GM12878 (cell line): ENCODE results near the gene HTR1A. TPM values are rescaled to one million over a fixed set of nuclear protein-coding genes. Genes with fewer than 3 reads are reported as not detected.

ENCODE experiments used
- ATAC-seq: fragments of 200-7000 bp; cut with Tn5 transposase; 3 replicates; pipeline ENCODE4 v1.9.1; 2020; ENCODE audit warnings: mild to moderate bottlenecking, moderate library complexity
- BruUV-seq: library from RNA; stranded (reverse); fragments of 400-500 nt; replicated peaks from 2 replicates; lab custom pipeline; 2021; lab: Mats Ljungman, UMichigan
- CTCF ChIA-PET: fragments of 300-600 bp; sonication (Branson Sonifier 250); formaldehyde crosslinking; extraction: SDS; loops from one replicate; lab custom pipeline; 2021; ENCODE audit warnings: inconsistent platforms; lab: Yijun Ruan, JAX
- POLR2A ChIA-PET: fragments of 350-600 bp; formaldehyde crosslinking; extraction: SDS; loops from one replicate; lab custom pipeline; 2021; ENCODE audit warnings: inconsistent platforms; lab: Charles Lee
- RAD21 ChIA-PET: fragments of 300-600 bp; sonication (Branson Sonifier 250); formaldehyde crosslinking; loops from one replicate; lab custom pipeline; 2023; ENCODE audit warnings: antibody characterized with exemption; ENCODE audit not compliant: unreplicated experiment; lab: Charles Lee
- SMC1A ChIA-PET: fragments of 300-600 bp; sonication (Branson Sonifier 250); formaldehyde crosslinking; loops from one replicate; lab custom pipeline; 2023; ENCODE audit not compliant: unreplicated experiment, uncharacterized antibody; lab: Charles Lee
- DNase-seq: peaks from one replicate; pipeline ENCODE4 v3.0.0-alpha.2; 2011; ENCODE audit warnings: low read depth, low spot score
- FAIRE-seq: peaks from 3 replicates; lab custom pipeline; 2011; peaks lifted over from hg19 to GRCh38; lab: Jason Lieb, UNC
- H2AFZ ChIP-seq: 2 replicates; pipeline ENCODE4 v1.6.0; 2011; ENCODE audit warnings: low read depth, low read length, control low read depth; ENCODE audit not compliant: control insufficient read depth
- H3K27ac ChIP-seq: 2 replicates; pipeline ENCODE4 v1.5.1; 2011; ENCODE audit warnings: control low read depth; ENCODE audit not compliant: control insufficient read depth, insufficient read depth
- H3K27me3 ChIP-seq, 2 experiments: replicated peaks in 1 of 2; 2 replicates each; pipeline versions ENCODE4 v1.6.0 to v1.6.1; 2011; ENCODE audit warnings: low read length in 1 of 2; ENCODE audit not compliant: control insufficient read depth in 2 of 2, insufficient read depth in 2 of 2
- H3K36me3 ChIP-seq, 2 experiments: 2 replicates each; pipeline ENCODE4 v1.5.1; 2011; ENCODE audit warnings: low read length in 1 of 2; ENCODE audit not compliant: control insufficient read depth in 2 of 2, insufficient read depth in 2 of 2
- H3K4me1 ChIP-seq: 2 replicates; pipeline ENCODE4 v1.6.1; 2011; ENCODE audit warnings: mild to moderate bottlenecking, low read length, moderate library complexity, mixed read lengths; ENCODE audit not compliant: control insufficient read depth, insufficient read depth
- H3K4me2 ChIP-seq: 2 replicates; pipeline ENCODE4 v1.6.0; 2011; ENCODE audit warnings: control low read depth; ENCODE audit not compliant: control insufficient read depth, insufficient read depth
- H3K4me3 ChIP-seq: fragments of 200-600 bp; sonication (generic); 2 replicates; pipeline ENCODE4 v1.5.1; 2016
- H3K79me2 ChIP-seq: 2 replicates; pipeline ENCODE4 v1.6.0; 2011; ENCODE audit warnings: low read length; ENCODE audit not compliant: control insufficient read depth, insufficient read depth
- H3K9ac ChIP-seq: 2 replicates; pipeline ENCODE4 v1.8.0; 2011; ENCODE audit warnings: low read length, control low read depth, mixed read lengths; ENCODE audit not compliant: control insufficient read depth, insufficient read depth
- H3K9me3 ChIP-seq: replicated peaks from 3 replicates; pipeline ENCODE4 v1.5.1; 2011; ENCODE audit warnings: mild to moderate bottlenecking, low read length; ENCODE audit not compliant: control insufficient read depth, insufficient read depth
- H4K20me1 ChIP-seq: 2 replicates; pipeline ENCODE4 v1.6.0; 2011; ENCODE audit not compliant: control insufficient read depth, insufficient read depth
- HDAC2 ChIP-seq: fragments of 200-600 bp; sonication (generic); IDR thresholded peaks from 2 replicates; pipeline ENCODE4 v1.6.1; 2017
- KAT2A ChIP-seq: conservative IDR thresholded peaks from 2 replicates; pipeline ENCODE4 v1.6.1; 2011; ENCODE audit warnings: low read depth, low read length; ENCODE audit not compliant: control insufficient read depth
- LARP7 ChIP-seq: fragments of 450-650 bp; IDR thresholded peaks from 2 replicates; pipeline ENCODE4 v1.6.1; 2017; ENCODE audit warnings: mild to moderate bottlenecking
- MTA2 ChIP-seq: fragments of 450-650 bp; IDR thresholded peaks from 2 replicates; pipeline ENCODE4 v1.6.1; 2016; ENCODE audit warnings: low read depth, mild to moderate bottlenecking, moderate library complexity
- NFYA ChIP-seq: IDR thresholded peaks from 2 replicates; pipeline ENCODE4 v1.6.1; 2011; ENCODE audit warnings: low read depth, mild to moderate bottlenecking, low read length, improper control_type of control experiment, borderline replicate concordance
- PAX5 ChIP-seq: IDR thresholded peaks from 2 replicates; pipeline ENCODE4 v1.6.1; 2011; ENCODE audit warnings: low read depth, low read length, borderline replicate concordance
- SIX5 ChIP-seq: IDR thresholded peaks from 2 replicates; pipeline ENCODE4 v1.6.1; 2011; ENCODE audit warnings: mild to moderate bottlenecking, low read depth, low read length, moderate library complexity; ENCODE audit not compliant: severe bottlenecking
- SUZ12 ChIP-seq: fragments of 200-600 bp; sonication (generic); IDR thresholded peaks from one replicate; pipeline ENCODE4 v1.6.1; 2018; ENCODE audit warnings: antibody characterized with exemption, mild to moderate bottlenecking; ENCODE audit not compliant: unreplicated experiment
- TAF1 ChIP-seq: IDR thresholded peaks from 2 replicates; pipeline ENCODE4 v1.6.1; 2011; ENCODE audit warnings: mild to moderate bottlenecking, low read depth, low read length, borderline replicate concordance
- ZBED1 ChIP-seq: IDR thresholded peaks from 2 replicates; pipeline ENCODE4 v1.6.1; 2016; ENCODE audit warnings: borderline replicate concordance
- WGBS: methylation state at CpG from one replicate; pipeline ENCODE4 v1.1.6; 2016; ENCODE audit warnings: low lambda C conversion rate; ENCODE audit not compliant: insufficient replicate concordance, insufficient coverage; ENCODE audit errors: missing lambda C conversion rate; 5-methylcytosine and 5-hydroxymethylcytosine counted together
- in situ Hi-C: fragments of 300-500 bp; cut with MboI; formaldehyde crosslinking; loops from 9 replicates; pipeline ENCODE4 v1.14.3; 2018; ENCODE audit warnings: mixed read lengths
- intact Hi-C: fragments of 100-400 bp; cut with micrococcal nuclease; formaldehyde crosslinking; loops from one replicate; pipeline ENCODE4 v1.14.2; 2022; ENCODE audit not compliant: unreplicated experiment
- polyA plus RNA-seq, 11 experiments: library from polyadenylated mRNA; depleted of rRNA in 4 of 11; unstranded in 6 of 11; stranded (reverse) in 5 of 11; fragments of >200 nt; fragmentation: Nextera tagmentation in 4 of 11; fragmentation: Illumina TruSeq in 1 of 11; extraction: Ambion mirVana in 4 of 11; extraction: Trizol in 1 of 11; gene quantifications; 1 replicate in 1 of 11; 2 replicates in 10 of 11; pipeline versions ENCODE4 v1.2.1 to v1.2.3, GENCODE V29; 2011 to 2016; ENCODE audit warnings: inconsistent platforms in 2 of 11, missing spikeins in 2 of 11, low read depth in 1 of 11
- total RNA-seq, 4 experiments: library from RNA; depleted of rRNA in 3 of 4; stranded (reverse); fragments of >200 nt in 3 of 4; fragmentation: Illumina TruSeq in 1 of 4; extraction: Trizol in 1 of 4; gene quantifications; 2 replicates each; pipeline versions ENCODE4 v1.2.1 to v1.2.3, GENCODE V29; 2013 to 2021
- TF ChIP-seq, protein P1 (sequence below): fragments of 450-650 bp; IDR thresholded peaks from 2 replicates; pipeline ENCODE4 v1.6.1; 2017; ENCODE audit warnings: mild to moderate bottlenecking, moderate library complexity
- TF ChIP-seq, protein P2 (sequence below): fragments of 450-650 bp; IDR thresholded peaks from 2 replicates; pipeline ENCODE4 v1.6.1; 2017; ENCODE audit warnings: mild to moderate bottlenecking, low read depth, inconsistent platforms; ENCODE audit not compliant: poor library complexity, severe bottlenecking
- TF ChIP-seq, protein P3 (sequence below): IDR thresholded peaks from 2 replicates; pipeline ENCODE4 v1.6.1; 2012; ENCODE audit warnings: low read depth, low read length, improper control_type of control experiment
- TF ChIP-seq, protein P4 (sequence below): fragments of 450-650 bp; formaldehyde crosslinking; IDR thresholded peaks from 2 replicates; pipeline ENCODE4 v1.5.0; 2022; ENCODE audit warnings: mild to moderate bottlenecking, missing genetic modification characterization

Gene HTR1A
- total and polyA plus RNA-seq, 10 of the 15 experiments (the other 5 are each of a cell fraction or from before 2014, with no cell fraction given), result not detected

DNA sequence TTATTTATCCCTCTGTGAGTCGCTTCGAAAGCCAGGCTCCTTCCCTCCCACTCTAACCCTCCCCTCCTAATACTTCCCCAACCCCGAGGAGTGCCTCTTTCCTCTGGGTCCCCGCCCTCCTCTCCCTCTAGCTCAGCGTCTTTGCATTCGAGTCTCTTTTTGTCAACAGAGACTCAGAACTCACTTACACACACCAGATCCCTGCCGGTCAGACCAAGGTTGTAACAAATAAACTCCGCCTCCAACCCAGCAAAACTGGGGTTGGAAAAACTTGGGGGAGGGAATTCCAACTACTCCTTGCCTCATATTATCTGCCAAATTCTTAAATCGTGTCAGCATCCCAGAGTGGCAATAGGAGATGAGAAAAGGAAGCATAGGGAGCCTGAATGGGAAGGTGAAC, at the start of gene HTR1A (continued):
- TF ChIP-seq, protein P1, sequence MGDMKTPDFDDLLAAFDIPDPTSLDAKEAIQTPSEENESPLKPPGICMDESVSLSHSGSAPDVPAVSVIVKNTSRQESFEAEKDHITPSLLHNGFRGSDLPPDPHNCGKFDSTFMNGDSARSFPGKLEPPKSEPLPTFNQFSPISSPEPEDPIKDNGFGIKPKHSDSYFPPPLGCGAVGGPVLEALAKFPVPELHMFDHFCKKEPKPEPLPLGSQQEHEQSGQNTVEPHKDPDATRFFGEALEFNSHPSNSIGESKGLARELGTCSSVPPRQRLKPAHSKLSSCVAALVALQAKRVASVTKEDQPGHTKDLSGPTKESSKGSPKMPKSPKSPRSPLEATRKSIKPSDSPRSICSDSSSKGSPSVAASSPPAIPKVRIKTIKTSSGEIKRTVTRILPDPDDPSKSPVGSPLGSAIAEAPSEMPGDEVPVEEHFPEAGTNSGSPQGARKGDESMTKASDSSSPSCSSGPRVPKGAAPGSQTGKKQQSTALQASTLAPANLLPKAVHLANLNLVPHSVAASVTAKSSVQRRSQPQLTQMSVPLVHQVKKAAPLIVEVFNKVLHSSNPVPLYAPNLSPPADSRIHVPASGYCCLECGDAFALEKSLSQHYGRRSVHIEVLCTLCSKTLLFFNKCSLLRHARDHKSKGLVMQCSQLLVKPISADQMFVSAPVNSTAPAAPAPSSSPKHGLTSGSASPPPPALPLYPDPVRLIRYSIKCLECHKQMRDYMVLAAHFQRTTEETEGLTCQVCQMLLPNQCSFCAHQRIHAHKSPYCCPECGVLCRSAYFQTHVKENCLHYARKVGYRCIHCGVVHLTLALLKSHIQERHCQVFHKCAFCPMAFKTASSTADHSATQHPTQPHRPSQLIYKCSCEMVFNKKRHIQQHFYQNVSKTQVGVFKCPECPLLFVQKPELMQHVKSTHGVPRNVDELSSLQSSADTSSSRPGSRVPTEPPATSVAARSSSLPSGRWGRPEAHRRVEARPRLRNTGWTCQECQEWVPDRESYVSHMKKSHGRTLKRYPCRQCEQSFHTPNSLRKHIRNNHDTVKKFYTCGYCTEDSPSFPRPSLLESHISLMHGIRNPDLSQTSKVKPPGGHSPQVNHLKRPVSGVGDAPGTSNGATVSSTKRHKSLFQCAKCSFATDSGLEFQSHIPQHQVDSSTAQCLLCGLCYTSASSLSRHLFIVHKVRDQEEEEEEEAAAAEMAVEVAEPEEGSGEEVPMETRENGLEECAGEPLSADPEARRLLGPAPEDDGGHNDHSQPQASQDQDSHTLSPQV, result no peak
- TF ChIP-seq LARP7 (no peak), TAF1 (no peak)

DNA sequence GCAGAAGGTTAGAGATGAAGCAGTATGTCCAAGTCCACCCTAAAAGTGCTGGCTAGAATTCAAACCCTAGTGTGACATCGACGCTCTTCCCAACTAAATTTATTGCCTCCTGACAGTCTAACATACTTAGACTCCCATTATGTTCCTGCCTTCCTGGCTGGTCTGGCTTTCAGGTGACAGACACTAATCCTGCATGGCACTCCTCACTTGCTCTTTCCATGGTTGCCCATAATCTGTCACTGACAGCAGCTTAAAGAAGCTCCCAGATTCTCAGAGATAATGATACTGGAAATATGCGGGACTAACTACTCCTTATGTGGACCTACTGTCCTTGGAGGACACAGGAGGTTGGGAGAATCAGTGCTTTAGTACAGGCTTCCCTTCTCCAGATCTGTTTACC, 41.7 kb upstream of the HTR1A start:
- CTCF ChIA-PET, result no interaction called here
- no TSS peak for BruUV-seq
- 41% methylated on average over 3 of the region's 3 CpGs for WGBS
- Histone ChIP-seq H3K27ac (no peak overlapping the region), H3K4me3 (no peak overlapping the region), H3K9ac (no peak overlapping the region), H3K9me3 (no peaks in the 10 kb centered on the region), H4K20me1 (no peaks in the 10 kb centered on the region), H3K27me3 (no peaks in the 10 kb centered on the region), H3K36me3 (no peaks in the 10 kb centered on the region), H3K79me2 (no peaks in the 10 kb centered on the region), H3K4me2 (no peak overlapping the region), H3K4me1 (no peaks in the 10 kb centered on the region), H2AFZ (no peak overlapping the region)
- RAD21 ChIA-PET, result no interaction called here
- FAIRE-seq, result no peak
- SMC1A ChIA-PET, result no interaction called here
- in situ Hi-C loops (no loop called here), intact Hi-C loops (no loop called here)
- ATAC-seq, result no peak
- no peak for DNase-seq
- POLR2A ChIA-PET, result no interaction called here
- TF ChIP-seq TAF1, result no peak
- no peak for TF ChIP-seq HDAC2
- no peak for TF ChIP-seq SIX5
- TF ChIP-seq, protein P2, sequence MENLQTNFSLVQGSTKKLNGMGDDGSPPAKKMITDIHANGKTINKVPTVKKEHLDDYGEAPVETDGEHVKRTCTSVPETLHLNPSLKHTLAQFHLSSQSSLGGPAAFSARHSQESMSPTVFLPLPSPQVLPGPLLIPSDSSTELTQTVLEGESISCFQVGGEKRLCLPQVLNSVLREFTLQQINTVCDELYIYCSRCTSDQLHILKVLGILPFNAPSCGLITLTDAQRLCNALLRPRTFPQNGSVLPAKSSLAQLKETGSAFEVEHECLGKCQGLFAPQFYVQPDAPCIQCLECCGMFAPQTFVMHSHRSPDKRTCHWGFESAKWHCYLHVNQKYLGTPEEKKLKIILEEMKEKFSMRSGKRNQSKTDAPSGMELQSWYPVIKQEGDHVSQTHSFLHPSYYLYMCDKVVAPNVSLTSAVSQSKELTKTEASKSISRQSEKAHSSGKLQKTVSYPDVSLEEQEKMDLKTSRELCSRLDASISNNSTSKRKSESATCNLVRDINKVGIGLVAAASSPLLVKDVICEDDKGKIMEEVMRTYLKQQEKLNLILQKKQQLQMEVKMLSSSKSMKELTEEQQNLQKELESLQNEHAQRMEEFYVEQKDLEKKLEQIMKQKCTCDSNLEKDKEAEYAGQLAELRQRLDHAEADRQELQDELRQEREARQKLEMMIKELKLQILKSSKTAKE, result no peak
- TF ChIP-seq, protein P3, sequence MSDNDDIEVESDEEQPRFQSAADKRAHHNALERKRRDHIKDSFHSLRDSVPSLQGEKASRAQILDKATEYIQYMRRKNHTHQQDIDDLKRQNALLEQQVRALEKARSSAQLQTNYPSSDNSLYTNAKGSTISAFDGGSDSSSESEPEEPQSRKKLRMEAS, result no peak
- TF ChIP-seq MTA2, result no peak
- no peak for TF ChIP-seq ZBED1
- TF ChIP-seq SUZ12, result no peak
- TF ChIP-seq PAX5, result no peak
- no peak for TF ChIP-seq NFYA
- TF ChIP-seq KAT2A, result no peak
- TF ChIP-seq, protein P4, sequence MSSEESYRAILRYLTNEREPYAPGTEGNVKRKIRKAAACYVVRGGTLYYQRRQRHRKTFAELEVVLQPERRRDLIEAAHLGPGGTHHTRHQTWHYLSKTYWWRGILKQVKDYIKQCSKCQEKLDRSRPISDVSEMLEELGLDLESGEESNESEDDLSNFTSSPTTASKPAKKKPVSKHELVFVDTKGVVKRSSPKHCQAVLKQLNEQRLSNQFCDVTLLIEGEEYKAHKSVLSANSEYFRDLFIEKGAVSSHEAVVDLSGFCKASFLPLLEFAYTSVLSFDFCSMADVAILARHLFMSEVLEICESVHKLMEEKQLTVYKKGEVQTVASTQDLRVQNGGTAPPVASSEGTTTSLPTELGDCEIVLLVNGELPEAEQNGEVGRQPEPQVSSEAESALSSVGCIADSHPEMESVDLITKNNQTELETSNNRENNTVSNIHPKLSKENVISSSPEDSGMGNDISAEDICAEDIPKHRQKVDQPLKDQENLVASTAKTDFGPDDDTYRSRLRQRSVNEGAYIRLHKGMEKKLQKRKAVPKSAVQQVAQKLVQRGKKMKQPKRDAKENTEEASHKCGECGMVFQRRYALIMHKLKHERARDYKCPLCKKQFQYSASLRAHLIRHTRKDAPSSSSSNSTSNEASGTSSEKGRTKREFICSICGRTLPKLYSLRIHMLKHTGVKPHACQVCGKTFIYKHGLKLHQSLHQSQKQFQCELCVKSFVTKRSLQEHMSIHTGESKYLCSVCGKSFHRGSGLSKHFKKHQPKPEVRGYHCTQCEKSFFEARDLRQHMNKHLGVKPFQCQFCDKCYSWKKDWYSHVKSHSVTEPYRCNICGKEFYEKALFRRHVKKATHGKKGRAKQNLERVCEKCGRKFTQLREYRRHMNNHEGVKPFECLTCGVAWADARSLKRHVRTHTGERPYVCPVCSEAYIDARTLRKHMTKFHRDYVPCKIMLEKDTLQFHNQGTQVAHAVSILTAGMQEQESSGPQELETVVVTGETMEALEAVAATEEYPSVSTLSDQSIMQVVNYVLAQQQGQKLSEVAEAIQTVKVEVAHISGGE, result no peak
